GM23338 (cell line): ENCODE measurements around the gene ANKRD2. TPM values are rescaled to one million over a fixed set of nuclear protein-coding genes. Genes with fewer than 3 reads are reported as not detected.

Source experiments
- CREB1 ChIP-seq: fragments of 250-450 bp; sonication (Bioruptor Pico); IDR thresholded peaks from 2 replicates; pipeline ENCODE4 v1.5.0; 2020; ENCODE audit warnings: low read depth, mild to moderate bottlenecking, moderate library complexity
- CTCF ChIP-seq, 2 experiments: fragments of 200-600 bp in 1 of 2; sonication (generic) in 1 of 2; conservative IDR thresholded peaks; 2 replicates each; pipeline versions ENCODE4 v1.5.1 to v1.6.1; 2016 to 2017; ENCODE audit warnings: antibody characterized with exemption in 2 of 2, low read depth in 2 of 2, mild to moderate bottlenecking in 2 of 2, moderate library complexity in 1 of 2
- ETS1 ChIP-seq: IDR thresholded peaks from 2 replicates; pipeline ENCODE4 v1.6.1; 2016; ENCODE audit warnings: antibody characterized with exemption
- JUNB ChIP-seq: IDR thresholded peaks from one replicate; pipeline ENCODE4 v1.6.1; 2016; ENCODE audit warnings: antibody characterized with exemption; ENCODE audit not compliant: unreplicated experiment
- NANOG ChIP-seq: IDR thresholded peaks from 2 replicates; pipeline ENCODE4 v1.6.1; 2016; ENCODE audit warnings: antibody characterized with exemption, borderline replicate concordance
- ZNF331 ChIP-seq: fragments of 250-450 bp; sonication (Bioruptor Pico); IDR thresholded peaks from 2 replicates; pipeline ENCODE4 v1.5.0; 2020; ENCODE audit warnings: low read depth, mild to moderate bottlenecking, moderate library complexity
- ZNF462 ChIP-seq: fragments of 250-450 bp; sonication (Bioruptor Pico); IDR thresholded peaks from 2 replicates; pipeline ENCODE4 v1.5.0; 2020; ENCODE audit warnings: mild to moderate bottlenecking, moderate library complexity
- polyA plus RNA-seq: library from polyadenylated mRNA; unstranded; fragments of >200 nt; fragmentation: Nextera tagmentation; extraction: Ambion mirVana; gene quantifications from 2 replicates; pipeline ENCODE4 v1.2.1, GENCODE V29; 2016
- total RNA-seq: library from RNA; depleted of rRNA; stranded (reverse); fragments of >200 nt; shearing (Covaris generic); gene quantifications from 2 replicates; pipeline ENCODE4 v1.2.3, GENCODE V29; 2014

ANKRD2 gene
- total and polyA plus RNA-seq, 2 experiments from 2014 or later: not detected

- TF ChIP-seq ZNF462 (CRISPR knock-in tag): no peak
- TF ChIP-seq JUNB: no peak
- TF ChIP-seq ZNF331 (CRISPR knock-in tag): no peak
- no peak for TF ChIP-seq NANOG
- no peak for TF ChIP-seq ETS1
- no peak for TF ChIP-seq CTCF (conservative IDR thresholded peaks at IDR 0.05; ENCODE audit: low read depth in 2 of 2)
- no peak for TF ChIP-seq CREB1
Observed at GRCh38 chr10:97580421-97581367, 8.1 kb downstream of the ANKRD2 start (continued).
